Muscle layer of colon (tissue), 2 donors: ENCODE results near the gene MYO1D.
"Not testable (repeated sequence)": the region's sequence is repeated elsewhere in the genome, so short reads cannot be mapped to it uniquely, and the experiment has no call there.

Source experiments
- H3K27ac ChIP-seq: one replicate; pipeline ENCODE4 v1.7.0; 2013; ENCODE audit warnings: low read depth, mild to moderate bottlenecking, low read length, moderate library complexity
- H3K27me3 ChIP-seq, 2 donors: one replicate each; pipeline ENCODE4 v1.7.0; 2013; ENCODE audit warnings: low read length in 2 of 2, mild to moderate bottlenecking in 2 of 2; ENCODE audit not compliant: insufficient read depth in 2 of 2, control insufficient read depth in 1 of 2
- H3K36me3 ChIP-seq: one replicate; pipeline ENCODE4 v1.7.0; 2013; ENCODE audit warnings: mild to moderate bottlenecking, low read length; ENCODE audit not compliant: insufficient read depth
- H3K4me1 ChIP-seq: one replicate; pipeline ENCODE4 v1.7.0; 2013; ENCODE audit warnings: mild to moderate bottlenecking, low read length; ENCODE audit not compliant: insufficient read depth
- H3K4me3 ChIP-seq, 2 donors: one replicate each; pipeline ENCODE4 v1.7.0; 2013; ENCODE audit warnings: low read length in 2 of 2, low read depth in 1 of 2, mild to moderate bottlenecking in 1 of 2, moderate library complexity in 1 of 2
- H3K9ac ChIP-seq: one replicate; pipeline ENCODE4 v1.7.0; 2013; ENCODE audit warnings: low read length
- H3K9me3 ChIP-seq: one replicate; pipeline ENCODE4 v1.7.0; 2013; ENCODE audit warnings: mild to moderate bottlenecking, low read length
- donor health status: abdominal sarcoma.
- donor health status: Adenocarcinoma of cecum.

Gene MYO1D

DNA sequence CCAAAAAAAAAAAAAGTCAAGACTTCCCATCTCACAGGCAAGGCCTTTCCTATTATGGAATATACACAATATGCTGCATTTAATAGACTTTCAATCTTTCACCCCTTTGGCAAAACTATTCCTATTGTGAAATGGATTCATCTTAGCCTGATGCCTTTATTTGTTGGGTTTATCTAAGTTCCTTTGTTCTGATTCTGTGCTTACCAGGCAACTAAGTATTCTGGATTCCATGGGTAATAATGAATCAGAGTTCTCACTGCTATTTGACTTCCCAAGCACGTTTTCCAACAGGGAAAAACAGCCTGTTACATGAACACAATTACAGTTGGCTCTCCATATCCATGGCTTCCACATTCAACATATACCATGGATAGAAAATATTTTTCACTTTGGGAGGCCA, 135.5 kb downstream of the MYO1D start:
- no peaks in the 10 kb centered on the region for H3K27me3 ChIP-seq
- no peaks in the 10 kb centered on the region for H3K4me1 ChIP-seq
- no peak overlapping the region for H3K9ac ChIP-seq
- no peak overlapping the region for H3K27ac ChIP-seq
- no peaks in the 10 kb centered on the region for H3K36me3 ChIP-seq
- H3K9me3 ChIP-seq, result no peaks in the 10 kb centered on the region
- no peak overlapping the region for H3K4me3 ChIP-seq

DNA sequence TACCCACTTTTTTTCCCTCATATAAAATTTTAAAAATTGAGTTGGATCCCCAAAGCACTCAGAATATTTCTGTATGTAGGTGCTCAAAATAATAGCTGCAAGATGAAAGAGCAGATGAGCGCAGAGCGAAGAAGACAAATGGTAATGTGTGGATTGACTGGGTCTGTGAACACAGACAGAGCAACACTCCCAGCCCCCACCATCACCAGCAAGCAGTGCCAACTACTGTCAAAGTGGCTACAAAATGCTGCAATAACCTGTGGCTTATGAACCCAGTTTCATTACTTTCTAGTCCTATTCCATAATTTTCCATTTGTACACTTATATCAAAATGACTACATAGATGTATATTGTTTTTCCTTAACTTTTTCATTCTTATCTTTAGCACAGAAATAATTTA, 137.2 kb downstream of the MYO1D start:
- H3K9ac ChIP-seq, result no peak overlapping the region
- H3K36me3 ChIP-seq, result no peaks in the 10 kb centered on the region
- H3K27me3 ChIP-seq, result no peaks in the 10 kb centered on the region
- no peak overlapping the region for H3K27ac ChIP-seq
- no peaks in the 10 kb centered on the region for H3K4me1 ChIP-seq
- H3K9me3 ChIP-seq, result no peaks in the 10 kb centered on the region
- H3K4me3 ChIP-seq, result no peak overlapping the region

DNA sequence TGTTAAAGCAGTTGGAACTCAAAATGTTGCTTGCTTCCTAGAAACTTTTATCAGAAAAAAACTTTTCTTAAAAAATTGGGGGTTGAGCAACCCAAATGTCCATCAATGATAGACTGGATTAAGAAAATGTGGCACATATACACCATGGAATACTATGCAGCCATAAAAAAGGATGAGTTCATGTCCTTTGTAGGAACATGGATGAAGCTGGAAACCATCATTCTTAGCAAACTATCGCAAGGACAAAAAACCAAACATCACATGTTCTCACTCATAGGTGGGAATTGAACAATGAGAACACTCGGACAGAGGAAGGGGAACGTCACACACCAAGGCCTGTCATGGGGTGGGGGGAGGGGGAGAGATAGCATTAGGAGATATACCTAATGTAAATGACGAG, 137.8 kb downstream of the MYO1D start:
- not testable (repeated sequence) for H3K9ac ChIP-seq, H3K36me3 ChIP-seq, H3K4me3 ChIP-seq, H3K27ac ChIP-seq, H3K9me3 ChIP-seq, H3K27me3 ChIP-seq, H3K4me1 ChIP-seq

DNA sequence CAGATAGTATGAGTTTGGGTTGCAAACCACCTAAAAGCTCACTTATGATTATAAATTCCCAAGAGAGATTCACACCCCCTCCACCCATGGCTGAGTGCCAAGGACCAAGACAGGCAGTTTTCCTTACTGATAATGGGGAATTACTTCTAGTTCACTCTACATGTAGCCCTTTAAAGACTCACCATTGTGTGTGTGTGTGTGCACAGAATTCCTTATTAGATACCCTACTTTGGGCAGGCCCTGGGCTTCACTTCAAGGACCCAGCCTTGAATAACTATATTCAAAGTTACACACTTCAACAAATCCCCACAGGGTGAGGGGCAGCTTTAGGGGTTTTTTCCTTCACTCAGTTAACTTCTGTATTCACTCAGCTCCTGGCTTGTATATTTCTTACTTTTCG, 143.5 kb downstream of the MYO1D start:
- no peak overlapping the region for H3K27ac ChIP-seq
- H3K27me3 ChIP-seq, result no peaks in the 10 kb centered on the region
- no peaks in the 10 kb centered on the region for H3K36me3 ChIP-seq
- no peaks in the 10 kb centered on the region for H3K9me3 ChIP-seq
- no peak overlapping the region for H3K4me3 ChIP-seq
- no peaks in the 10 kb centered on the region for H3K4me1 ChIP-seq
- no peak overlapping the region for H3K9ac ChIP-seq

DNA sequence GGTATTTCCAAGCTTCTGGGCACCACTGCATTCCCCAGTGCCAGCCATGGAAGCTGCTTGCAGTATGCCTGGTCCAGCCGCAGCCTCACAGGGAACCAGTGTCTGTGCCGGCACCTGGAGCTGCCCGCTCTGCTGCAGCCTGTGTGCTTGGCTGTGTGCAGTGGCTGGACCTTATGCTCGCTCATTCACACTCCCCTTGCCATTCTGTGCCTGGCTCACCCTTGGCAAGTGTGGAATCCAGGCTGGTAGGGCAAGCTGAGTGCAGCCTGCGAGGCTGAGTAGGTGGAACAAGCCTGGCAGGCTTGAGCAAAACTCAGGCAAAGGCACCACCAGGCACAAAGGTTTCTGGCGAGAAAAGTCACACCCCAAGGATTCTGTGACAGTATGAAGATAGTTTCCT, 144.0 kb downstream of the MYO1D start:
- H3K36me3 ChIP-seq, result no peaks in the 10 kb centered on the region
- no peaks in the 10 kb centered on the region for H3K9me3 ChIP-seq
- no peak overlapping the region for H3K4me3 ChIP-seq
- H3K9ac ChIP-seq, result no peak overlapping the region
- H3K27me3 ChIP-seq, result no peaks in the 10 kb centered on the region
- H3K4me1 ChIP-seq, result no peaks in the 10 kb centered on the region
- no peak overlapping the region for H3K27ac ChIP-seq

DNA sequence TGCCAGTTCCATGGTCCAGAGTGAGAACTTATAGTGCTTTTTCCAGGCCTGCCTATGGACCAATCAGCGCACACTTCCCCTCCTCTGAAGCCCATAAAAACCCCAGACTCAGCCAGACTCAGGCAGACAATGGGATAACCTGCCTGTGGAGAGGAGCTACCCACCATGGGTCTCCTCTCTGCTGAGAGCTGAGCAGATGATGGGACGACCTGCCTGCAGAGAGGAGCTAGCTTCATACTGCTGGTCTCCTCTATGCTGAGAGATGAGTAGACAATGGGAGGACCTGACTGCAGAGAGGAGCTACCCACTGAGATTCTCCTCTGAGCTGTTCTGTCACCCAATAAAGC, 144.7 kb downstream of the MYO1D start:
- H3K27ac ChIP-seq, result no peak overlapping the region
- H3K4me1 ChIP-seq, result no peaks in the 10 kb centered on the region
- no peak overlapping the region for H3K9ac ChIP-seq
- no peaks in the 10 kb centered on the region for H3K27me3 ChIP-seq
- H3K4me3 ChIP-seq, result no peak overlapping the region
- H3K36me3 ChIP-seq, result no peaks in the 10 kb centered on the region
- H3K9me3 ChIP-seq, result no peaks in the 10 kb centered on the region

DNA sequence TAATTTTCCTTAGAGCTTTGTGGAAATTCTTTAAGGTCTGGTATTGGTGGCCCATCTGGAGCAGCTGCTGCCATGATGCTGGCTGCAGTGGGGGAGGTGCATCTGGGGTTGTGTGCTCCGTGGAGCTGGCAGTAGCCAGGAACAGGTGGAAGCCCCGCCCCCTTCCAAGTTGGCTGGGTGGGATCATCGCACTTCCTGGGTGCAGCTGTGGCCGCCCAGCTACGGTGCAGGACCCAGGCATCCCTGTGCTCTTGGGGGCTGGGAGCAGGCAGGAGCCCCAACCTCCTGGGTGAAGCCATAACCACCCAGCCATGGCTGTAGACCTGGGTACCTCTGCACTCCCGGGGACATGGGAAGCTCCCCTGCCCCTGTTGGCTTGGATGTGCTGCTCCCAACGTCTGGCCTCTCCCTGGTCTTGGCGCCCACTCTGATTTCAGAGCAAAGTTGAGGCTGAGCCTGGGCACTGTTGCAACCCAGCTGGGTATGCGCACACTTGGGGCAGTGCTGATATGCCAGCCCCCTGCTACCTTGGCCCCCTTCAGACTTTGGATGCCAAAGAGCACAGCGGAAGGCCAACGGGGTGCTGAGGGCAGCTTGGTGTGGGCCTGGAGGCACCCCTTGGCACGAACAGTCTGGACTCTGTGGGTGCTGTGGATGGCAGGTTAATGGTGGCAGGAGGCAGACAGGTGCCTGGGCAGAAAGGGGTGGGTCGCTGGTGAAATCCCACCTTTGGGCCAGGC, 145.2 kb downstream of the MYO1D start:
- no peak overlapping the region for H3K27ac ChIP-seq
- no peaks in the 10 kb centered on the region for H3K36me3 ChIP-seq
- H3K4me3 ChIP-seq, result no peak overlapping the region
- H3K9ac ChIP-seq, result no peak overlapping the region
- H3K4me1 ChIP-seq, result no peaks in the 10 kb centered on the region
- no peaks in the 10 kb centered on the region for H3K9me3 ChIP-seq
- H3K27me3 ChIP-seq, result no peaks in the 10 kb centered on the region

DNA sequence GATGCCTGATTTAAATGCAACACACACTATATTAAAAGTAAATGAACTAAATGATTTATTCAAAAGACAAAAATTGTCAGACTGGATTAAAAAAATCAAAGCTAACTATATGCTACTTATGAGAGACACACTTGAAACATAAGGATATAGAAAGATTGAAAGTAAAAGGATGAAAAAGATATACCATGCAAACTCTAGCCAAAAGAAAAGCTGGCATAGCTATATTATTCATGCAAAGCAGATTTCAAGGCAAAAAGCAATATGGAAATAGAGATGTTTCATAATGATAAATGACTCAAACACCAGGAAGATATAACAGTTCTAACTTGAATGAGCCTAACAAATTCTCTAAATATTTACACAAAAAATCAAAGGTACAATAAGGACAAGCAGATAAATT, 149.2 kb downstream of the MYO1D start:
- no peaks in the 10 kb centered on the region for H3K36me3 ChIP-seq
- no peaks in the 10 kb centered on the region for H3K4me1 ChIP-seq
- no peak overlapping the region for H3K9ac ChIP-seq
- no peaks in the 10 kb centered on the region for H3K9me3 ChIP-seq
- H3K27ac ChIP-seq, result no peak overlapping the region
- no peaks in the 10 kb centered on the region for H3K27me3 ChIP-seq
- H3K4me3 ChIP-seq, result no peak overlapping the region

DNA sequence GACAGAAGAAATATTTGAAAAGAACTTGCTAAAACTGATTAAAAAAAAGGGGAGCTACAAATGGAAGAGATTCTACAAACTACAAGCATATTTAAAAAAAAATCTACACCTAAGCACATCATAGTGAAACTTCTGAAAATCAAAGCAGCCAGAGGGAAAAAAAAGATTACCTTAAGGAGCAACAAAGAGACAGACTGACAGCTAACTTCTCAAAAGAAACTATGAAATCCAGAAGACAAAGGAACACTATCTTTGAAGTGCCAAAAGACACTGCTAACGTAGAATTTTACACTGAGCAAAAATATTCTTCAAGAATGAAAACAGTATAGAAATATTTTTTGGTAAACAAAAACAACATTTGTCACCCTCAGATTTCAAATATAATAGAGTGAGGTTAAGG, 151.2 kb downstream of the MYO1D start:
- no peaks in the 10 kb centered on the region for H3K36me3 ChIP-seq
- no peaks in the 10 kb centered on the region for H3K9me3 ChIP-seq
- H3K27ac ChIP-seq, result no peak overlapping the region

DNA sequence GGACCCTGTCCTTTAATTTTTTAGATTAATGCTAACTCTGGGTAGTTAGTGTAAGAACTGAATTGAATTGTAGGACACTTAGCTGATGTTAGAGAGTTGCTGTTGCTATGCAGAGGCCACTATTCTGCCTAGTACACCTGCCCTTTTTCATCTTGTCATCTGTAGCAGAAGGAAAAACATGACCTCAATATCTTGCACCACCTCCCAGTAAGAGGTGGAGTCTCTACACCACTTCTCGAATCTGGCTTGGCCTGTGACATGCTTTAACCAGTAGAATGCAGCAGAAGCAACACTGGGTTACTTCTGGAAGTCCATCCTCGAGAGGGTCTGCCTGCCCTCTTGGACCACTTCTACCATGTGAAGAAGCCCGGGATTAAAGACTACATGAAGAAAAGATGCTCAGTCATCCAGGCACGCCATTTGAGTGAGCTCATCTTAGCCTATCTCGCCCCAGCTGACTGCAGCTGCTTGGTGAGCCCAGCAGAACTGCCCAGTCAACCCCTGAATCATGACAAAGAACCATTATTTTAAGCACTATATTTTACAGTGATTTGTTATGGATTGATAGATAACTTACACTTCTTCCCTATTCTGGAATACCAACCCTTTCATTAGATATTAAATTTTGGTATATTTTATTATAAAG, 153.5 kb downstream of the MYO1D start:
- no peak overlapping the region for H3K4me3 ChIP-seq
- no peak overlapping the region for H3K27ac ChIP-seq

More for the DNA sequence above, 151.2 kb downstream of the MYO1D start:
- Histone ChIP-seq H3K27me3 (no peaks in the 10 kb centered on the region), H3K9ac (no peak overlapping the region), H3K4me3 (no peak overlapping the region), H3K4me1 (no peaks in the 10 kb centered on the region)

DNA sequence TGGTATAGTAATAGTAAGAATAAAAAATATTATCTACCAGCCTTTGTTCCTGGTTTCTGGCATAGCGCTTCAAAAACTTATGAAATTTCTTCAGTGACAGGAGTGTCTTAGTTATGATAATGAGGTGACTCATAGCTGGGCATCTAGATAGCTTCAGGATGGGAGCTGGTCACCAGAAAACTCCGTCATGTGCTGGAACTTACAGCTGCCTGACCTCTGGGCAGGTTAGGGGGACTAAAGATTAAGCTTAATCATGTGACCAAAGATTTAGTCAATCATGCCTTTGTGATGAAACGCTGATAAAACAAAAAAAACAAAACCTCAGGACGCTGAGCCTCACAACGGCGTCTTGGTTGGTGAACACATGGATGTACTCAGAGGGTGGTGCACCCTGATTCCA, 154.2 kb downstream of the MYO1D start:
- Histone ChIP-seq H3K27me3 (no peaks in the 10 kb centered on the region), H3K9ac (no peak overlapping the region), H3K36me3 (no peaks in the 10 kb centered on the region), H3K9me3 (no peaks in the 10 kb centered on the region), H3K4me3 (no peak overlapping the region), H3K27ac (no peak overlapping the region), H3K4me1 (no peaks in the 10 kb centered on the region)

More for the DNA sequence above, 153.5 kb downstream of the MYO1D start:
- H3K27me3 ChIP-seq, result no peaks in the 10 kb centered on the region
- no peak overlapping the region for H3K9ac ChIP-seq
- no peaks in the 10 kb centered on the region for H3K4me1 ChIP-seq
- no peaks in the 10 kb centered on the region for H3K36me3 ChIP-seq
- no peaks in the 10 kb centered on the region for H3K9me3 ChIP-seq

DNA sequence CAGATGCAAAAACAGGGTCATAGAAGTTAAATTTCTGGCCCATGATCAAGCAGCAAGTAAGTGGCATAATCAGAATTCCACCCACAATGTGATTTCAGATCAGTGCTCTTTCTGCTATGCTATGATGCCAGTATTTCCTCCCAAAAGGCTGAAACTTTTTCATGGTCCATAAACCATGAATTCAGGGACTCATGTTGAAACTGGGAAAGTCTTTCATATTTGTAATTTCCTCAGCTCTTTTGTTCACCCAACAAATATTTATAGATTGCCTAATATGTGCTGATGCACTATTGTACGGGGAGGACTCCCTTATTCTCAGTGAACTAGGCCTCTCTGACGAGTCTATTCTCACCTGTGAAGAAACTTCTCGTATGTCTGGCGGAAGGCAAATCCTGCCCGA, 156.3 kb downstream of the MYO1D start:
- H3K4me1 ChIP-seq, result no peaks in the 10 kb centered on the region
- H3K9me3 ChIP-seq, result no peaks in the 10 kb centered on the region
- H3K27me3 ChIP-seq, result no peaks in the 10 kb centered on the region
- no peak overlapping the region for H3K4me3 ChIP-seq
- no peak overlapping the region for H3K27ac ChIP-seq
- no peak overlapping the region for H3K9ac ChIP-seq
- H3K36me3 ChIP-seq, result no peaks in the 10 kb centered on the region
